Ishikawa (cell line): ENCODE data around the gene CEACAM19.

ENCODE experiments used
- CEBPB ChIP-seq: IDR thresholded peaks from 2 replicates; pipeline ENCODE4 v1.6.1; 2012
- MAX ChIP-seq: IDR thresholded peaks from 2 replicates; pipeline ENCODE4 v1.6.1; 2012
- TAF1 ChIP-seq: IDR thresholded peaks from 2 replicates; pipeline ENCODE4 v1.6.1; 2012; ENCODE audit warnings: low read depth, mild to moderate bottlenecking
- TCF12 ChIP-seq: IDR thresholded peaks from 2 replicates; pipeline ENCODE4 v1.6.1; 2012; ENCODE audit warnings: low read depth
- YY1 ChIP-seq: IDR thresholded peaks from 2 replicates; pipeline ENCODE4 v1.6.1; 2012; ENCODE audit warnings: low read depth
- ZBTB7A ChIP-seq: IDR thresholded peaks from 2 replicates; pipeline ENCODE4 v1.6.1; 2012; ENCODE audit warnings: low read depth

- TF ChIP-seq CEBPB, result no peak
- TF ChIP-seq YY1, result no peak
- no peak for TF ChIP-seq MAX
- no peak for TF ChIP-seq ZBTB7A
- no peak for TF ChIP-seq TCF12
- TF ChIP-seq TAF1, result no peak
These were observed 34.6 kb upstream of the CEACAM19 start for GRCh38 chr19:44636439-44637389.
